DOHH2 (cell line): ENCODE measurements around the gene ABCD1.

Experiments used
- CTCF ChIP-seq: fragments of 200-600 bp; sonication (generic); IDR thresholded peaks from one replicate; pipeline ENCODE4 v1.5.1; 2014; ENCODE audit warnings: antibody characterized with exemption, mild to moderate bottlenecking, low read depth, low read length; ENCODE audit not compliant: poor library complexity, severe bottlenecking
- EZH2phosphoT487 ChIP-seq: fragments of 200-600 bp; sonication (generic); IDR thresholded peaks from 2 replicates; pipeline ENCODE4 v1.6.1; 2017; ENCODE audit warnings: borderline replicate concordance, mild to moderate bottlenecking, antibody characterized with exemption, low read length, moderate library complexity, mixed read lengths

DNA sequence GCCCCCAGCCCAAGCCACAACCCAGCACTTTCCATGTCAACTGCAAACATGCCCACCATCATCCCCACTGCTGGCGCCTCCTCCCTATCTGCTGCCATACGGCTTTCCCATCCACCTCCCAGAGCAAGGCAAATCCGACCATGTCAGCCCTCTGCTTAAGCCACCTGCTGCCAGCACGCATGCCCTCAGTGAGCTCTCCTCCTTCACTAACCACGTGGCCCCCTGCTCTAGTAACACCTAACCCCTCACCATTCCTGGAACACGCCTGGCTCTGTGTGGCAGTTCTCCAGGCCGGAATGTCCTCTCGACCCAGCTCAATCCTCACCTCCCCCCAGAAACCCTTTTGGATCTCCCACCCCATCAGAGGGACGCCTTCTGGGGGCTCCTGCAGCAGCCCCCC, 17.9 kb upstream of the ABCD1 start:
- TF ChIP-seq CTCF (no peak), EZH2phosphoT487 (no peak)
